ENCODE data around the gene CMSS1. TPM values are rescaled to one million over a fixed set of nuclear protein-coding genes. Genes with fewer than 3 reads are reported as not detected.
A peak's percentile ranks its signal among the peaks of the same experiment; 100 is the strongest.

Gene CMSS1
- polyA plus RNA-seq, 1 of the 3 experiments (the other 2 are of a cell fraction): 9.1 TPM

DNA sequence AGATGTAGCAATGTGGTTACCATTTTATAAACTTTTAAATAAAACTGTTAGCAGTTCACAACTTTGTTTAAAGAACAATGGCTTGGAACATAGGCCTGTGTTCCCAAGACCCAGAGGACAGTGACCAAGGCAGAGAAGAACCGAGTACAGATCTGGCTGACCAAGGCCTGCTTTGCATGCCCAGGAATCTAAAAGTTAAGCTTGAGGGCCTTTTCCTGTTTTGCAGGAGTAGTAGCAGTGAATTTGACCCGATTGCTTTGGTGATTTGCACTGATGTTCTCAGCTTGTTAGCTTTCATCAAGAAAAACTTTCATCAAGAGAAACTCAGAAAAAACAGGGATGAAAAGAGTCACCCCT lies 286.8 kb downstream of the CMSS1 start:
- H2AFZ ChIP-seq (ENCODE audit: low read depth): no peak overlapping the region
- no peaks in the 10 kb centered on the region for H3K36me3 ChIP-seq (replicated peaks in 1 of 2; ENCODE audit: control insufficient read depth in 1 of 2, insufficient read depth in 2 of 2, low read length in 1 of 2)
- H3K27ac ChIP-seq (ENCODE audit: low read depth in 2 of 2, low read length in 1 of 2): no peak overlapping the region
- DNase-seq: no peak
- no peaks in the 10 kb centered on the region for H3F3A ChIP-seq (replicated peaks; ENCODE audit: insufficient read depth)
- peaks cover 0 to 27% of the 10 kb centered on the region in 2 experiments; a peak in 3 of 4 replicates for H3K4me1 ChIP-seq (ENCODE audit: control insufficient read depth in 1 of 2, insufficient read depth in 2 of 2, low read depth in 1 of 2, low read length in 1 of 2)
- no peak overlapping the region for H3K9ac ChIP-seq
- no peak for TF ChIP-seq FOXM1 (IDR thresholded peaks at IDR 0.05; ENCODE audit: low read depth)
- TF ChIP-seq, protein P1, sequence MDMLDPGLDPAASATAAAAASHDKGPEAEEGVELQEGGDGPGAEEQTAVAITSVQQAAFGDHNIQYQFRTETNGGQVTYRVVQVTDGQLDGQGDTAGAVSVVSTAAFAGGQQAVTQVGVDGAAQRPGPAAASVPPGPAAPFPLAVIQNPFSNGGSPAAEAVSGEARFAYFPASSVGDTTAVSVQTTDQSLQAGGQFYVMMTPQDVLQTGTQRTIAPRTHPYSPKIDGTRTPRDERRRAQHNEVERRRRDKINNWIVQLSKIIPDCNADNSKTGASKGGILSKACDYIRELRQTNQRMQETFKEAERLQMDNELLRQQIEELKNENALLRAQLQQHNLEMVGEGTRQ (IDR thresholded peaks at IDR 0.05; ENCODE audit: borderline replicate concordance, low read depth, low read length): no peak
- TF ChIP-seq NFIC (IDR thresholded peaks at IDR 0.05; ENCODE audit: borderline replicate concordance): no peak
- TF ChIP-seq RCOR1 (IDR thresholded peaks at IDR 0.05; ENCODE audit: low read length): no peak
- TF ChIP-seq RAD21 (IDR thresholded peaks at IDR 0.05; ENCODE audit: low read length): no peak
- TF ChIP-seq TEAD4 (IDR thresholded peaks at IDR 0.05; ENCODE audit: borderline replicate concordance, insufficient read depth): no peak
- no peaks in the 10 kb centered on the region for H3K79me2 ChIP-seq (ENCODE audit: insufficient read depth)
- CTCF ChIA-PET: interaction anchor here (0.6 to 2.2 kb wide), 5 partner anchors 32 to 1270 kb away, joined by 3 to 7 read pairs (median 3); no protein-coding TSS in a partner anchor
- POLR2A ChIA-PET: no interaction called here
- H3K9me3 ChIP-seq: no peaks in the 10 kb centered on the region
- no peaks in the 10 kb centered on the region for H3K27me3 ChIP-seq (ENCODE audit: insufficient read depth)
- 93% methylated on average over 2 of the region's 2 CpGs for WGBS (ENCODE audit: low lambda C conversion rate)
- H3K9me2 ChIP-seq: no peaks in the 10 kb centered on the region
- H3K4me3 ChIP-seq (ENCODE audit: low read depth in 2 of 2, low read length in 1 of 2): no peak overlapping the region
- no peak overlapping the region for H3K4me2 ChIP-seq
- no peaks in the 10 kb centered on the region for H4K20me1 ChIP-seq (ENCODE audit: insufficient read depth)

- POLR2A ChIA-PET: no interaction called here
- Histone ChIP-seq H3F3A (replicated peaks; ENCODE audit: insufficient read depth) (no peaks in the 10 kb centered on the region), H3K4me2 (no peak overlapping the region), H3K4me3 (ENCODE audit: low read depth in 2 of 2, low read length in 1 of 2) (no peak overlapping the region), H3K4me1 (ENCODE audit: control insufficient read depth in 1 of 2, insufficient read depth in 2 of 2, low read depth in 1 of 2, low read length in 1 of 2) (peaks cover 0 to 27% of the 10 kb centered on the region in 2 experiments; a peak in 3 of 4 replicates), H3K27me3 (ENCODE audit: insufficient read depth) (no peaks in the 10 kb centered on the region), H3K36me3 (replicated peaks in 1 of 2; ENCODE audit: control insufficient read depth in 1 of 2, insufficient read depth in 2 of 2, low read length in 1 of 2) (no peaks in the 10 kb centered on the region), H3K9me2 (no peaks in the 10 kb centered on the region), H3K9ac (no peak overlapping the region), H3K9me3 (no peaks in the 10 kb centered on the region), H3K79me2 (ENCODE audit: insufficient read depth) (no peaks in the 10 kb centered on the region), H2AFZ (ENCODE audit: low read depth) (no peak overlapping the region; the same call in 1 of the 2 replicates), H3K27ac (ENCODE audit: low read depth in 2 of 2, low read length in 1 of 2) (0 out of 4 replicates have a peak overlapping the region, but pooled peaks of 1 of the 2 experiments have one; percentile 3), H4K20me1 (ENCODE audit: insufficient read depth) (no peaks in the 10 kb centered on the region)
- DNase-seq: no peak
- CTCF ChIA-PET: interaction anchor here (0.6 to 2.2 kb wide), 5 partner anchors 32 to 1269 kb away, joined by 3 to 7 read pairs (median 3); no protein-coding TSS in a partner anchor
- TF ChIP-seq NFIC (IDR thresholded peaks at IDR 0.05; ENCODE audit: borderline replicate concordance): no peak
- TF ChIP-seq EZH2phosphoT487 (IDR thresholded peaks at IDR 0.05; ENCODE audit: borderline replicate concordance, low read depth): no peak
- TF ChIP-seq GABPA (IDR thresholded peaks at IDR 0.05; ENCODE audit: low read depth): no peak
- TF ChIP-seq, protein P2, sequence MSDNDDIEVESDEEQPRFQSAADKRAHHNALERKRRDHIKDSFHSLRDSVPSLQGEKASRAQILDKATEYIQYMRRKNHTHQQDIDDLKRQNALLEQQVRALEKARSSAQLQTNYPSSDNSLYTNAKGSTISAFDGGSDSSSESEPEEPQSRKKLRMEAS (IDR thresholded peaks at IDR 0.05; ENCODE audit: low read depth): no peak
- TF ChIP-seq, protein P3, sequence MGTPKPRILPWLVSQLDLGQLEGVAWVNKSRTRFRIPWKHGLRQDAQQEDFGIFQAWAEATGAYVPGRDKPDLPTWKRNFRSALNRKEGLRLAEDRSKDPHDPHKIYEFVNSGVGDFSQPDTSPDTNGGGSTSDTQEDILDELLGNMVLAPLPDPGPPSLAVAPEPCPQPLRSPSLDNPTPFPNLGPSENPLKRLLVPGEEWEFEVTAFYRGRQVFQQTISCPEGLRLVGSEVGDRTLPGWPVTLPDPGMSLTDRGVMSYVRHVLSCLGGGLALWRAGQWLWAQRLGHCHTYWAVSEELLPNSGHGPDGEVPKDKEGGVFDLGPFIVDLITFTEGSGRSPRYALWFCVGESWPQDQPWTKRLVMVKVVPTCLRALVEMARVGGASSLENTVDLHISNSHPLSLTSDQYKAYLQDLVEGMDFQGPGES (IDR thresholded peaks at IDR 0.05; ENCODE audit: low read depth, low read length): no peak
- no peak for TF ChIP-seq JUND (IDR thresholded peaks at IDR 0.05)
These were observed 287.3 kb downstream of the CMSS1 start for GRCh38 chr3:100104817-100105413.

All from SK-N-SH (cell line).